Stimulated activated CD8-positive, alpha-beta memory T cell treated with anti-CD3 and anti-CD28 coated beads, Interleukin-7, amount 100 ng/mL, for 24 hours (primary cell): ENCODE data around the gene TMEM250.

ENCODE experiments used
- DNase-seq: peaks from one replicate; pipeline ENCODE4 v3.0.0-alpha.2; 2020; ENCODE audit warnings: low read depth

TMEM250 gene

GRCh38 chr9:136147038-136147889, 28.6 kb upstream of the TMEM250 start:
- no peak for DNase-seq

- DNase-seq = no peak
Observed at GRCh38 chr9:136146126-136147037, 27.7 kb upstream of the TMEM250 start.

GRCh38 chr9:136145580-136145979, 26.9 kb upstream of the TMEM250 start:
- DNase-seq = no peak

GRCh38 chr9:136144450-136144849, 25.8 kb upstream of the TMEM250 start:
- no peak for DNase-seq

DNA sequence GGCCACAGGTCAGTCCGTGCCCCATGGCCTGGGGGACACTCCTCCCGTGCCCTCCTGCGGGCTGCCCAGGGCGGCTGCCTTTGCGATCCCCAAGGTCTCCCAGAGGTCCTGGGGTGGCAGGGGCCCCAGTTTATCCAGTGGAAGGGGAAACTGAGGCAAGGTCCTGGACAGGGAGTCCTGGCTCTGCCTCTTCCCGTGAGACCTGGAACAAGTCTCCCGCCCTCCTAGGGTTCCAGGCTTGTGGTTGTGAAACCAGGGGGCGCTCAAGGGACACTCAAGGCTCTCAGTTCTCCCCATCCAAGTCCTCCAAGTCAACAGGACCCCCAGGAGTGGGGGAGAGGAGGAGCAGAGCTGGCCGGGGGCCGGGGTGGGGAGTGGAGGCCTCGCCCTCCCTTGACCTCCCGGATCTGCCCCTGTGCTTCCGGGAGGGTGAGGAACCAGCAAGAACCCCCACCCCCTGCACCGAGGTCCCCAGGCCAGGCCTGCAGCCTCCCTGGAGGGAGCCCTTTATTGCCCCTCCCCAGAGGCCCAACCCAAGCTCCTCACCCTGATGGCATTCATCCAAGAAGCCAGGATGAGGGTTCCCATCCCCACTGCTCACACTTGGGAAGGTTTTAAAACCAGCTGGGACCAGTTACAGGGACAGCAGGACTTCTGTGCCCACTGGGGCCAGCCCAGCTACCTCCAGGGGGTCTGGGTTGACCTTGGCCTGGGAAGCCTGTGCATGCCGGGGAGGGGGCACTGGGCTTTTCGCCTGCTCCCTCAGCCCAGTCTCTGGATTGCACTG, 24.7 kb upstream of the TMEM250 start:
- no peak for DNase-seq

DNA sequence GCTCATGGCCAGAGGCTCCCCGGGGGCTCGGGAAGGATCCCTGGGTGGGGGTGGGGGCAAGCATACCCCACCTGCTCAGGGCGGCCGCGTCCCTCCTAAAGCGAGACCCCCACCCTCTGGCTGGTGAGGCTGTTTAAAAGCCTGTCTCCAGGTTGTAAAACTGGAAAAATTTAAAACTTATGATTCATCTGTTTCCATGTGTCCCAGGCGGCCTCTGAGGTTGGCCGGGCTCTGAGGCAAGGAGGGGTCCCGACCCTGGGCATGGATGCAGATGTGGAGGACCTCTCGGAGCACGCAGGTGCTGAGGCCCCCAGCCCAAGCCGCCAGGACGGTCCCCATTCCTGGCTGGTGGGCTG, 24.2 kb upstream of the TMEM250 start:
- DNase-seq = no peak

DNA sequence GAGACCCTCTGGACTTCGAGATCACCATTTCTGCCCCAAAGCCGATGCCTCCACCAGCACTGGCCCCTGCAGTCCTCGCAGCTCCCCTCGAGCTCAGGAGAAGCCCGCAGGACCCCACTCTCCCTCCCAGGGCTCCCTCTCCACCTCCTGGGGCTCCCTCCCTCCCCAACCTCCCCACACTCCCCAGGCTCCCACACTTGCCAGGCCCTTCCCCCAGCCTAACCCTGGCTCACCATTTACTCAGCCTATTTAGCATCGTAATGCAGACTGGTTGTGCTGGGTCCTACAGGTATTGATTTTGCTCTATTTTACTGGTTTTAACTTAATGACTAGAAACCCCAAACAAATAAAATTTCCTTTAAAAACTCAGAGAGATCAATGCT, 23.7 kb upstream of the TMEM250 start:
- no peak for DNase-seq

- no peak for DNase-seq
Observed at GRCh38 chr9:136141682-136142413, 23.2 kb upstream of the TMEM250 start.

- DNase-seq = no peak
Observed at GRCh38 chr9:136140966-136141365, 22.3 kb upstream of the TMEM250 start.

DNA sequence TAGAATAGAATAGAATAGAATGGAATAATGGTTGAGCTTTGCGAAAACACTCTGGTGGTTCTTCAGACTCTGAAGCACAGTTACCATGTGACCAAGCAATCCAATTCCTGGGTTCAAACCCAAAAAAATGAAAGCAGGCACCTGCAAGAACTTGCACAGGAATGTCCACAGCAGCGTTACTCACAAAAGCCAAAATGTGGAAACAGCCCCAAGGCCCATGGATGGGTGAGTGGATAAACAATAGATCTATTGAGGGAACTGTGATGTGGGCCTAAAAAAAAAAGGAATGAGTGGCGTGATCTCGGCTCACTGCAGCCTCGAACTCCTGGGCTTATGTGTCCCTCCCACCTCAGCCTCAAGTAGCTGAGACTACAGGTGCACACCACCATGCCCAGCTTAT, 21.4 kb upstream of the TMEM250 start:
- no peak for DNase-seq

DNA sequence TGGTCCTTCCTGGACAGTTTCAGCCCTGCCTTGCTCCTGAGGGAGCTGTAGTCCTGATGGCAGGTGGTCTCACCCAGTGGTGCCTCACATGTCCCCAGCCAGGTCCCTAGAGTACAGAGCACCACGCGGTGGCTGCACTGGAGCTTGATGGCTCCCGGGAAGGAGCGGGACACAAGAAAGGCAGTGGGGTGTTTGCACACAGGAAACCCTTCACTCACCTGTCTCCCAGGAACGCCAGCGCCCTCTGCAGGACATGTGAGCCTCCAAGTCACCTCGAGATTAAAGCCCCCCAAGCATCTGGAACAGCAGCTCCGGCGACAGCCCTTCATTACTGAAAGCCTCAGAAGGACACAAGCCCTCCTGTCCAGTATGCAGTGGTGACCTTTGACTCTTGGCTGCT, 19.9 kb upstream of the TMEM250 start:
- peak; percentile 16 for DNase-seq

GRCh38 chr9:136137321-136138265, 18.9 kb upstream of the TMEM250 start:
- no peak for DNase-seq

DNA sequence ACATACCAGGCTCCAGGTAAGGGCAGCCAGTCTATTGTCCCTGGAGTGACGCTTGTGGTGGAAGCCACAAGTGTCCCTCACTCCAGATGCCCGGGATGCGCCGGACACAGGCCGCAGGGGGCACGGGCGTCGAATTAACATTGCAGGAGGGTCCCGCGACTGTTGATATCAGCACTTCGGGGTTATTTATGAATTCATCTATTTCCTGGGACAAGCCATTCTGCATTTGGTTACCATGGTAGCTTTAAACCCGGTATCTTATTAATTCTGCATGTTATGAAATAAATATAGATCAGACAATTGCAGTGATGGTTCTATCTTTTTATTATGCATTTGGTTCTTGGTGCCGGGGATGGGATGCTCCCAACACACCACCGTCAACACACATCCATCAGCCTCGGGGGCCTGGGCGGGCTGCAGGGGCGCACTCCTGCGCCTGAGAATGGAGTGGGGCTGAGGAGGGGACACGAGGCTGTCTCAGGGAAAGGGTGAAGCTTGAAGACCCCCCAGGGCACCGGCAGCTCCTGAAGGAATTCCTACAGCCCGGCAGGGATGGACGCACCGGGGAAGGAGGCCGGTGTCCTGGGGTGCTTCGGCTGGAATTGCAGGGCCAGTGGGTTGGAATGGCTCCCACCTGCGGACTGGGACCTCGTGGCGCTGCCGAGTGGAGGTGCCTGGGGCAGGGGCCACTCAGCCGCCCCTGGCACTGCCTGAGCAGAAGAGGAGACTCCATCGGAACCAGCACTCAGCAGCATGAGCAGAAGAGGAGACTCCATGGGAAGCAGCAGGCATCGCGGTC, 17.7 kb upstream of the TMEM250 start:
- no peak for DNase-seq

GRCh38 chr9:136135326-136136126, 16.9 kb upstream of the TMEM250 start:
- DNase-seq = no peak

GRCh38 chr9:136133959-136134484, 15.3 kb upstream of the TMEM250 start:
- no peak for DNase-seq

DNA sequence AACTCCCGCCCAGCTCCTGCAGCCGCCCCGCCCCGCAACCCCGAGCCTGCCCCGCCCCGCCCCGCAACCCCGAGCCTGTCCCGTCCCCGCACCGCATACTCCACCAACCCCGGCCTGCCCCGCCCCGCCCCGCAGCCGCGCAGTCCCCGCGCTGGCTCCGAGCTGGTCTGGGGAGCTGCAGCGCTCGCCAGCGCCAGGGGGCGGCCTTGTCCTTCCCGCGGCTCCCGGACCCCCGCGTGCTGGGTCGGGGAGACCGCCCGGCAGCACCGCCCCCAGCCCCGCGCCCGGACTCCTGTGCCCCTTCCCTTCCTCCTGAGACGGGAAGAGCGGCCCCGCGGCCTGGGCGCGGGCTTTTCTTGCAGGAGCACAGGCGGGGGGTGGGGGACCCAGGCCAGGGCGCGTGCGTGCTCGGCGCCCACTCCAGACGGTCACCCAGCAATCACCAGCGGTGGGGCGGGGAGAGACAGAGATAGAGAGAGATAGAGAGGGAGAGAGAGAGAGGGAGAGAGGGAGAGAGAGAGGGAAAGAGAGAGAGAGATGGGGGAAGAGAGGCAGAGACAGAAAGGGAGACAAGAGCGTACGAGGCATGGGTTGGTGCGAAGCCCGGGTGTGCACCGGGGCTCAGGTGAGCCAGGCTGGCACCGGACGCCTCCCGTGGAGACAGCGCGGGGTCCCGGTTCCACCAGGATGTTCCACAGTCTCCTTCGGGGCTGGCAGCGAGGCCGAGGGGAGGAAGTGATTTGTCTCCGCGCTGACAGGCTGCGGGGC, 14.7 kb upstream of the TMEM250 start:
- DNase-seq = no peak

GRCh38 chr9:136132512-136133050, 13.9 kb upstream of the TMEM250 start:
- DNase-seq = no peak
